Cardiac muscle cell (in vitro differentiated cells and primary cell): ENCODE data around the gene GHR. TPM values are rescaled to one million over a fixed set of nuclear protein-coding genes. Genes with fewer than 3 reads are reported as not detected.
"Not testable (repeated sequence)": the region's sequence is repeated elsewhere in the genome, so short reads cannot be mapped to it uniquely, and the experiment has no call there.

Experiments used
- DNase-seq, 2 donors: peaks; one replicate each; pipeline versions ENCODE4 v3.0.0 to v3.0.0-alpha.2; 2010 to 2017; ENCODE audit warnings: low read depth in 1 of 2, low spot score in 1 of 2
- H3K27ac ChIP-seq: fragments of 200-600 bp; sonication (generic); 2 replicates; pipeline ENCODE4 v1.5.1; 2016
- H3K27me3 ChIP-seq: fragments of 200-600 bp; sonication (generic); 2 replicates; pipeline ENCODE4 v1.6.0; 2016; ENCODE audit warnings: control low read depth
- H3K36me3 ChIP-seq: fragments of 200-600 bp; sonication (generic); 2 replicates; pipeline ENCODE4 v1.5.1; 2016; ENCODE audit warnings: control low read depth
- H3K4me1 ChIP-seq: fragments of 200-600 bp; sonication (generic); 2 replicates; pipeline ENCODE4 v1.8.1; 2017; ENCODE audit warnings: low read depth, mild to moderate bottlenecking, mixed run types
- H3K4me3 ChIP-seq: fragments of 200-600 bp; sonication (generic); 2 replicates; pipeline ENCODE4 v1.5.1; 2016; ENCODE audit warnings: mild to moderate bottlenecking
- H3K9me3 ChIP-seq: fragments of 200-600 bp; sonication (generic); 2 replicates; pipeline ENCODE4 v1.5.1; 2017; ENCODE audit warnings: low read depth, mild to moderate bottlenecking, control low read depth
- polyA plus RNA-seq: library from polyadenylated mRNA; unstranded; fragments of >200 nt; fragmentation: Nextera tagmentation; extraction: Ambion mirVana; gene quantifications from 2 replicates; pipeline ENCODE4 v1.2.1, GENCODE V29; 2016
- total RNA-seq: library from RNA; depleted of rRNA; stranded (reverse); fragments of >200 nt; gene quantifications from 2 replicates; pipeline ENCODE4 v1.2.3, GENCODE V29; 2016
- TF ChIP-seq, protein P1 (sequence below): IDR thresholded peaks from 2 replicates; pipeline ENCODE4 v1.5.1; 2012; ENCODE audit warnings: low read depth, mild to moderate bottlenecking, low read length

Gene GHR
- total and polyA plus RNA-seq, 2 experiments from 2014 or later, result 2.9 to 3.9 TPM

DNA sequence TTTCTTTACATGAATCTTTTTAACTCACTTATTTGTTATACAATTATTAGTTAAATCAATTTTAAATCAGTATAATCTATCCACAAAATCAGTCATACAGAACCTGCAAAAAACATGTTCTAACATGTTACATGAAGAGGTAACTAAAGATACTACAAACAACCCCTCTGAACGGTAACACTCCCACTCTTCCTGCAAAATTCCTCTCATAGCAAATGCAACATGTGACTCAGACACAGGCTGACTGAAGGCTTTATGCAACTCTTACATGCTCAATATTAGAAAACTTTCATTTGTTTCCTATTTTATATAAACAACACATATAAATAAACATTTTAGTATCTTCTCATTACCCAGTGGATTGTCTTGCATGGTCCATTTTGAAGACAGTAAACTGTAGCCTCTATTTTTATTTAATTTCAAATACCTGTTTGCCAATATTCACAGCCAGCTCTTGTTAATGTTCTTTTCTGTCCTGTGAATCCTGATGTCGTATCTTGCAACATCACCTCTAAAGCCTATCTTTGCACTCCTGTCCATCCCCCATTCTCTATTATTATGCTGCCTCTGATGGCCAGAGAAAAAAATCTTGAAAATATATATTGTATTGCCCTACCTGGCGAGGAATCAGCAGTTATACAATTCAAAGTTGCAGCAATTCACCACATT lies 232.9 kb downstream of the GHR start:
- no peaks in the 10 kb centered on the region for H3K36me3 ChIP-seq
- DNase-seq, result peak; percentile 36 to 54
- H3K9me3 ChIP-seq, result no peaks in the 10 kb centered on the region
- H3K4me3 ChIP-seq, result no peak overlapping the region
- peaks cover 14% of the 10 kb centered on the region for H3K4me1 ChIP-seq
- TF ChIP-seq, protein P1, sequence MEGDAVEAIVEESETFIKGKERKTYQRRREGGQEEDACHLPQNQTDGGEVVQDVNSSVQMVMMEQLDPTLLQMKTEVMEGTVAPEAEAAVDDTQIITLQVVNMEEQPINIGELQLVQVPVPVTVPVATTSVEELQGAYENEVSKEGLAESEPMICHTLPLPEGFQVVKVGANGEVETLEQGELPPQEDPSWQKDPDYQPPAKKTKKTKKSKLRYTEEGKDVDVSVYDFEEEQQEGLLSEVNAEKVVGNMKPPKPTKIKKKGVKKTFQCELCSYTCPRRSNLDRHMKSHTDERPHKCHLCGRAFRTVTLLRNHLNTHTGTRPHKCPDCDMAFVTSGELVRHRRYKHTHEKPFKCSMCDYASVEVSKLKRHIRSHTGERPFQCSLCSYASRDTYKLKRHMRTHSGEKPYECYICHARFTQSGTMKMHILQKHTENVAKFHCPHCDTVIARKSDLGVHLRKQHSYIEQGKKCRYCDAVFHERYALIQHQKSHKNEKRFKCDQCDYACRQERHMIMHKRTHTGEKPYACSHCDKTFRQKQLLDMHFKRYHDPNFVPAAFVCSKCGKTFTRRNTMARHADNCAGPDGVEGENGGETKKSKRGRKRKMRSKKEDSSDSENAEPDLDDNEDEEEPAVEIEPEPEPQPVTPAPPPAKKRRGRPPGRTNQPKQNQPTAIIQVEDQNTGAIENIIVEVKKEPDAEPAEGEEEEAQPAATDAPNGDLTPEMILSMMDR, result no peak
- H3K27ac ChIP-seq, result no peak overlapping the region
- no peaks in the 10 kb centered on the region for H3K27me3 ChIP-seq

DNA sequence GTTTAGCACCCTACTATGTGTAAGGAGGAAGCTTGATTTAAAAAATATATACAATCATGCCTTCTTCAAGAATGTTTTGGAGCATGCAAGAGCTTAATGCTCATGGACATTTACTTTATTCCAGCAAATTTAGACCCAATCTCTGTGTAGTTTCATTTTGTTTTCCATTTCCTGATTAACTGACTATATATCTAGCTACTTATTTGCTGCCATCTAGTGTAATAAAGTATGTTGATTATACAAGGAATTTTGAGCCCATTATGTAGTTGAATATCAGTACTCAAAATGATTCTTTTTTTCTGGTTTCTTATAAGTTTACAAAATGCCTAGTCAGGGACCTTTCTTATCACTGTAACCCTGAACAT lies 233.4 kb downstream of the GHR start:
- Histone ChIP-seq H3K4me1 (peaks cover 14% of the 10 kb centered on the region), H3K27me3 (no peaks in the 10 kb centered on the region), H3K27ac (no peak overlapping the region), H3K9me3 (no peaks in the 10 kb centered on the region), H3K4me3 (no peak overlapping the region), H3K36me3 (no peaks in the 10 kb centered on the region)
- peak in 1 of 2 donors; percentile 40 for DNase-seq
- TF ChIP-seq, protein P1, result peak; percentile 28

DNA sequence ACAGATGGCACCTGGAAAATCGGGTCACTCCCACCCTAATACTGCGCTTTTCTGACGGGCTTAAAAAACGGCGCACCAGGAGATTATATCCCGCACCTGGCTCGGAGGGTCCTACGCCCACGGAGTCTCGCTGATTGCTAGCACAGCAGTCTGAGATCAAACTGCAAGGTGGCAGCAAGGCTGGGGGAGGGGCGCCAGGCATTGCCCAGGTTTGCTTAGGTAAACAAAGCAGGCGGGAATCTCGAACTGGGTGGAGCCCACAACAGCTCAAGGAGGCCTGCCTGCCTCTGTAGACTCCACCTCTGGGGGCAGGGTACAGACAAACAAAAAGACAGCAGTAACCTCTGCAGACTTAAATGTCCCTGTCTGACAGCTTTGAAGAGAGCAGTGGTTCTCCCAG lies 236.6 kb downstream of the GHR start:
- not testable (repeated sequence) for H3K4me3 ChIP-seq, H3K27ac ChIP-seq, DNase-seq, H3K36me3 ChIP-seq, H3K27me3 ChIP-seq, H3K9me3 ChIP-seq
- peaks cover 14% of the 10 kb centered on the region for H3K4me1 ChIP-seq

DNA sequence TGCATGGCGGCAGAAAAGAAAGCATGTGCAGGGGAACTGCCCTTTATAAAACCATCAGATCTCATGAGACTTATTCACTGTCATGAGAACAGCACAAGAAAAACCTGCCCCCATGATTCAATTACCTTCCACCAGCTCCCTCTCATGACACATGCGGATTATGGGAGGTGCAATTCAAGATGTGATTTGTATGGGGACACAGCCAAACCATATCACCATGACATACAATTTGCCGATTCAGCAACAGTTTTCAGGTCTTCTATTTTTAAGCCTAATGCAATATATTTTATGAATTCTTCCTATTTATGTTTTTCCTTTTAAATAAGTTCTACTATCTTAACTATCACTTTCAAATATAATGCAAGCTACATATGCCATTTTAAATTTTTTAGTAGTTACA lies 242.6 kb downstream of the GHR start:
- TF ChIP-seq, protein P1, result no peak
- Histone ChIP-seq H3K4me1 (no peaks in the 10 kb centered on the region), H3K4me3 (no peak overlapping the region), H3K36me3 (no peaks in the 10 kb centered on the region), H3K9me3 (no peaks in the 10 kb centered on the region), H3K27ac (no peak overlapping the region), H3K27me3 (no peaks in the 10 kb centered on the region)
- no peak for DNase-seq

DNA sequence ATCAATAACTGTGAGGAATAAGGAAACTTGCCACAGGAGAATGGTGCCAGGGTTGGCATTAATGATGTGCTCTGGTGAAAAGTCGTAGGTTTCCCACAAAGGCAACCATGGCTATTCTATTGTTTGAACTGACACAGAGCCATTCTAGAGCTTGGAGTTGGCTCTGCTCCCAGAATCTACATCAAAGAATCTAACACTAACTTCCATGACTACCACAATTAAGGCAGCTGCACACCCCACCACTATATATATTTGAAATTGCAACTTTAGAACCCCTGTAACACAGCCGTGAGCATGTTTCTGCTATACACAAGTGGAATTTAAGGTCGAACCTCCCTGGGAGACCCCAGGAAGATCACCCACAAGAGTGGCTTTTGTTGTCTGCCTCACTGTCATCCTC lies 243.6 kb downstream of the GHR start:
- H3K36me3 ChIP-seq, result no peaks in the 10 kb centered on the region
- no peak overlapping the region for H3K27ac ChIP-seq
- no peaks in the 10 kb centered on the region for H3K27me3 ChIP-seq
- no peaks in the 10 kb centered on the region for H3K9me3 ChIP-seq
- DNase-seq, result peak in 1 of 2 donors; percentile 9
- no peak overlapping the region for H3K4me3 ChIP-seq
- no peaks in the 10 kb centered on the region for H3K4me1 ChIP-seq
- TF ChIP-seq, protein P1, result no peak

DNA sequence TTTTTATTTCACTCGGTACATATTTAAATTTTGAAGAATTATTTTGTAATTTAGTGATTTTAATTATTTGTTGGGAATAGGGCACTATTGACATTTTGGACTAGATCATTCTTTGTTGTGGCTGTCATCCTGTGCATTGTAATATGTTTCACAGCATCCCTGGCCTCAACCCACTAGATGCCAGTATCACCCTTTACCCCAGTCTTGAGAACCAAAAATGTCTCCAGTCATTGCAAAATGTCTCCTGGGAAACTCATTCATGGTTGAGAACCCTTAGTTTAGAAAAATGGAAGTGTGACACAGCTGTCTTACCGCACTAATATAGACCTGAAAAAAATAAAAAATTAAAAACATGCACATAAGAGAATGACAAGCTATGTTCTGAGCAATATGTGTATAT lies 245.0 kb downstream of the GHR start:
- Histone ChIP-seq H3K27ac (no peak overlapping the region), H3K36me3 (no peaks in the 10 kb centered on the region), H3K9me3 (no peaks in the 10 kb centered on the region), H3K4me1 (no peaks in the 10 kb centered on the region), H3K27me3 (no peaks in the 10 kb centered on the region), H3K4me3 (no peak overlapping the region)
- no peak for DNase-seq
- TF ChIP-seq, protein P1, result no peak
